Measurements from ENCODE around the gene CCDC192.

Gene CCDC192

DNA sequence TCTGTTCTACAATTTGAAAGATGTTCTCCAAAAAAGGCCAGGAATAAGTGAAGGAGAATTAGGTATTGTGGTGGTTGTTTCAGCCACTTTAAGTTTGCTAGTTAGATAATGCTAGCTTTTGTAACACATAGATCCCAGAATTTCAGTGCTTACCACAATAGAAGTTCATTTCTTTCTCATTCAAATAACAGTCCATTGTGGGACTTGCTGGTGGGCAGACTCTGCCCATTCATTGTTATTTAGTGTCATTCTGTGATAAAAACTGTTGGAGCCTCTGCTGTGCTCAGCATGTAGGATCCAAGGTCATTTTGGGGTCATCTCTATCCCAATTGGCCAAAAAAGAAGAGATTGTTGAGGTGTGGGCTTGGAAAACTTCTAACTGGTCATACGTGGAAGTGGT is 106.8 kb downstream of the CCDC192 start:
- DNase-seq (ENCODE audit: low read depth), result no peak

DNA sequence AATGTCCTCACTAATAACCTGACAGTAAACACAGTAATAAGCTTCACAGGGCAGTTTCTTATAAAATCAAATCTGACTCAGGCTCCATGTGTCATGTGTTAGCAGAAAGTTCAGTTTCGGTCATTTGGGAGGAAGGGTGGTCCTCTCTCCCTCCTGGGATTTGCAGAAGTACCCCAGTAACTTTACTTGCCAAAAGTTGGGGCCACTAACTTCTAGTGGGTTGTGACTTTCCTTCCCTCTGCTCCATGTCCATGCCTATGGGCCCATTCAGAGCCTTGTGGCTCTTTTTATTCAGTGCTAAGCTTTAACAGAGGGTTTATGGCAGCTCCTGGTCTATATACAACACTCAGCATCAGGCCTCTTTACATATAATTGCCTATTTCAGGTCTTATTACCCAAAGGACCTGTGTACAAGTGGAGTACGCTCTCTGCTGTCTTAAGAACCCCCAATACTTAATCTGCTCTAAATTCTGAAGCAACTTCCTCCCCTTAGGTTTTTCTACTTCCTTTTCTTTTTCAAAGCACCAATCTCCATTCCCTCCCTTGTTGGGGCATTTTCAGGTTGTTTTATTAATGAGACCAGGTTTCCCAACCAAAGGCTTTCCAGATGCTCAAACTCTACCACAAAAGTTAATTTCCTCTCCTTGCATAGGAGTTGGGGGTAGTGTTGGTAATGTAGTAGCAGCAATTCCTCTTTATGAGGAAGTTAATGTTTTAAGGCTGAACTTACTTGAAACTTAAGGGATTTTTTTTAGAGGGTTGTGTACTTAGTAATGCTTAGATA is 107.7 kb downstream of the CCDC192 start:
- DNase-seq (ENCODE audit: low read depth), result no peak

- no peak for DNase-seq (ENCODE audit: low read depth)
These were observed 109.4 kb downstream of the CCDC192 start for GRCh38 chr5:127812570-127812969.

GRCh38 chr5:127813633-127814587 is 110.7 kb downstream of the CCDC192 start:
- DNase-seq (ENCODE audit: low read depth), result no peak

DNA sequence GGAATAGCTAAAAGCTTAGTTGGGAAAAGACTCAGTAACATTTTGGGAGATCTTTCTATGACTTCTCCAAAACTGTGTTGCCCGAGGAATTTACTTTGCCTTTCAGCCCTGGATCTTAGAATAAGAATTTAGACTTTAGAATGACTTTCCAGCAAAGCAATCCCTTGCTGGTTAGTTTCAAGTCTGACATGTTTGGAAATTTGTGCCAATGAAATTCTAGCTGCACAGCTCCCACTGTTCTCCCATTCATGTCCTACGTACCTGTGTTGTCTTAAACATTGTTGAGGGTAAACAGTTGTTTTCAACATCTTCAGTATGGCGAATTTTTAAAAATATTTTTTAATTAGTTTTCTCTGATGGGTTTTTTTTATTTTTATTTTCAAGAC is 111.4 kb downstream of the CCDC192 start:
- no peak for DNase-seq (ENCODE audit: low read depth)

DNA sequence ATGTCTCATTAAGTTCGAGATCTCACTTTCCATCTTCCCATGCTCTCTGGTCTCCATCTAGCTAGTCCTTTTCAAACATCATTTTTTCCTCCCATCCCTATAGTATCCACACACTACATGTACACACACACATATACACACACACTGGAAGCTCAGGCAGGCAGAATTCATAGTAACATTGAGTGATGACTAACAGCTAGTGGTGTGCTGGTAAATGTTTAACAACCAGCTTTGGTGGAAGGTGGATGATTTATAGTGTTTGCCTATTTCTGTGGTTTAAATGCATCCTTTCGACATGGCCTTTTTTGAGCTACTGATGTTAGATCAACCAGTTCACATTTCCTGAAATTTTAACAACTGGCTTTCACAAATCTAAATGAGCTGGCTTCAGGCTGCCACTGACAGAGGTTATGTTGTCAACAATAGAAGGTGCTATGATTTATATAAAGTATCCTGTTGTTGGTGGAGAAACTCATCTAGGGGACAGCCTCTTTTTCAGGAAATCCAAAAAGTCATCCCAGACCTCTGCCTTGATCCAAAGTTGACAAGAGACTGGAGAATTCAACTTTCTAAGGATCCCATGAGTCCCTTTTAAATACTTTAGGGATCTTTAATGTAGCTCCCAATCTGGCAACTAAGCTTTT is 117.8 kb downstream of the CCDC192 start:
- no peak for DNase-seq (ENCODE audit: low read depth)

DNA sequence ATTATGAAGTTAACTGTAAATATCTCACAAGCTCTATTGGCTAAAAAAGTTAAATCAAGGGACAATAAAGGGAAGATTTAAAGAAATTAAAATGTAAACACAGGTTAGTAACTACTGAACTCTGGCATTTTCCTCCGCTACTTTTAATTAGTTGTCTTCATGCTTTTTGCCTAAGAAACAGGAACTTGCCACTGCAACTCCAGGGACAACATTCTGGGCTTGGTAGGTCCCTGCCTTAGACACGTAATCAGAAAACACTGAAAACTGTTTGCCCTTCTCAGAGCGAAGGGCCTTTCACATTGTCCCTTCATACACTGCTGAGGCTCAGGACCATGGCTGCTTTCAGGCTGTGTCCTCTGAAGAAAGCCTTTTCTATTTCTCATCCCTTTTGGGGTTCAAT is 118.7 kb downstream of the CCDC192 start:
- DNase-seq (ENCODE audit: low read depth), result no peak

GRCh38 chr5:127824126-127824525 is 120.9 kb downstream of the CCDC192 start:
- no peak for DNase-seq (ENCODE audit: low read depth)

DNA sequence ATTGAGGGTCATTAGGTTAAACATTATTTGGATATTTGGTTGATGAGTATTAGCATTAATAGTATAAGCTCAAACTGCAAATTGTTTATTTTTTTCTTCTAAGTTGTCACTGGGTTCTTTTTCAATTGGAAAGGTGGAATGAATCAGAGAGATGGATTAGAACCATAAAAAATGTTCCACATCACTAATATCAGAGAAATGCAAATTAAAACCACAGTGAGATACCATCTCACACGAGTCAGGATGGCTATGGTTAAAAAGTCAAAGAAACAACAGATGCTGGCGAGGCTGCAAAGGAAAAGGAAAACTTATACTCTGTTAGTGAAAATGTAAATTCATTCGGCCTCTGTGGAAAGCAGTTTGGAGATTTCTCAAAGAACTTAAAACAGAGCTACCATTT is 122.8 kb downstream of the CCDC192 start:
- no peak for DNase-seq (ENCODE audit: low read depth)

DNA sequence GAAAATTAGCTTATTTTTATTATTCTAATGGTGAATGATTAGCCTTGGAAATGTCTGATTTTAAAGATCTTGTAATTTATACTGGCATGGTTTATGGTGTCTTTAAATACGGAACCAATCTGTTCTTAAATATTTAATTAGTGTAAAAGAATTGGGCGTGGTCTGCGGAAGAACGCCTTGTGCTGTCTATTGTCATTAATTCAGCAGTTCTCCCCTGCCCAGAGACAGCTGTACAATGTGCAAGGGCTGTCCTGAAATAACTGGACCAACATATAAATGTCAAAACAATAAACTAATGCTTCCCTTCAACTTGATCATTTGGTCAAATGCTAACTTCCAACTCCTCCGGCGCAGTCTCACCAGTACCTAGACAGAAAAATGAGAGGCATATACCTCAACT is 124.3 kb downstream of the CCDC192 start:
- DNase-seq (ENCODE audit: low read depth), result no peak

DNA sequence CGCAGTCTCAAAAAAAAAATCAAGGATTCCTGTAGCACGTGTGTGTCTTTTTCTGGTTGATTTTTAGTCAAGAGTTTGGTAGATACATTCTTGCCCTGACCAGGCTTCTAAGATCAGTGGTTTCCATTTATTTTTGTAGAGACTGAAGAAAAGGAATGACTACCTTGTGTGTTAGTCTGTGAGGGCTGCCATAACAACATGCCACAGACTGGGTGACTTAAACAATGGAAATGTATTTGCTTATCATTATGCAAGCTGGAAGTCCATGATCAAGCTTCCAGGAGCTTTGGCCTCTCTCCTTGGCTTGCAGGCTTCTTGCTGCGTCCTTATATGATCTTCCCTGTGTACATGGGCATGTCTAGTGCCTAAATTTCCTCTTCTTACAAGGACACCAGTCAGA is 127.0 kb downstream of the CCDC192 start:
- DNase-seq (ENCODE audit: low read depth), result no peak

DNA sequence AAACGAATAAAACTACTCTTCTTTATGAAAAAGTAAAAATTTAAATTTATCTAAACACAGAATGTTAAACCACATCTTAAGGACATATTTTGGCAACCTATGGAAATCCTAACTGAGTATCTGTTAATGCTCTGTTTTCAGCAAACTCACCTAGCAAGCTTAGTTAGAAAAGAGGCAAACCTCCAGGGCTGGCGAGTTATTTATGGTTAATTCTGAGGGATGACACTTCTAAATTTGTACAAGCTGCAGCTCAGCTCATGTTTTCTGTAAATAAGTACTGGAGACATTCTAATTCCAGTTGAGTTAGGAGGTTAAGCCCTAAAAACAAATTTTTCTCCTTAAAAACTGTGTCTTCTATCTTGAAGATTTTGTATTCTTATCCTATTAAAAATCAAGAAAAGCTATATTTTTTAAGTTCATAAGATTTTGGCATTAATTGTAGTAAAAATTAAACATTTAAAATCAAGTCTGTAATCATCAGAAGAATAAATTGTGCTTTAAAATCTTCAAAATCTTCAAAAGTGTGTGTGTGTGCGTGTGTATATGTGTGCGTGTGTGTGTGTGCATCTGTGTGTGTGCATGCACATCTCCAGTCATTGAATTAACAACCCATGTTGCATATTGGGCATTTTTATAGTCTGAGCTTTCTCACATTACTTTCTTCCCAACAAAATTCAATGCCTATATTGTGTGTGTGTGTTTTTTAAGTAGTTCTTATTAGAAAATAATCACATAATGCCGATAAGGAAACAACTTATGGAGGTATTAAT is 127.8 kb downstream of the CCDC192 start:
- no peak for DNase-seq (ENCODE audit: low read depth)

DNA sequence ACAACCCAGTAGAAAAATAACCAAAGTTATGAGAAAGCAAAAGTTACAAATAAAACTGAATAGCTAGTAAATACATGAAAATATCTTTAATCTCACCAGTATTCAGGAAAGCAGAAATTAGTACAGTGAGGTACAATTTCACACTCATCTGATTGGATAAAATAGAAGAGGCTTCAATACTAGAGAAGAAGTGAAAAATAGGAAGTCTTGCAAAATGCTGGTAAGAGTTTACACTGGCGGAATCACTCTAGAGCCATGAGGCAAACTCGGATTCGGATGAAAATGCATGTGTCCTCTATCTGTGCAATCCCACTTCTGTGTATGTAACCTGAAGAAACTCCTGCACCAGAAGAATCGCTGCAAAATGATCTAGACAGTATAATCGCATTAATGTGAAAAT is 128.9 kb downstream of the CCDC192 start:
- no peak for DNase-seq (ENCODE audit: low read depth)

GRCh38 chr5:127834094-127834531 is 130.9 kb downstream of the CCDC192 start:
- no peak for DNase-seq (ENCODE audit: low read depth)

DNA sequence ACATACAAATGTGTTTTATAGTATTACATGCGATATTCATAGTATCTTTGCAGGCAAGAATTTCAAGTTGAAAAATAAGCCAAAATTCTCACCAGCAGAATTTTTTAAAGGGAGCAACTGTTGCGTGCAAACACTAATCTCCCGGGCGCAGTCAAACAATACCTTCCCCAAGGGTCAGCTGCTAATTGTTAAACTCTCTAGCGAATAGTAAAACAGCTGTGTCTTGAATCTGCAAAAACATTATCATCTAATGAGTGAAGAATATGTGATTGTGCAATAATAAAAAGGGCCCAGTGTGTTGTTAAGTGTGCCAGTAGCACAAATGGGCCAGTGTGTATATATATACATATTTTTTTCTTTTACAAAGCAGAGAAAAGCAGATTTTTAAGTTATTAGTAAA is 131.4 kb downstream of the CCDC192 start:
- DNase-seq (ENCODE audit: low read depth), result no peak

DNA sequence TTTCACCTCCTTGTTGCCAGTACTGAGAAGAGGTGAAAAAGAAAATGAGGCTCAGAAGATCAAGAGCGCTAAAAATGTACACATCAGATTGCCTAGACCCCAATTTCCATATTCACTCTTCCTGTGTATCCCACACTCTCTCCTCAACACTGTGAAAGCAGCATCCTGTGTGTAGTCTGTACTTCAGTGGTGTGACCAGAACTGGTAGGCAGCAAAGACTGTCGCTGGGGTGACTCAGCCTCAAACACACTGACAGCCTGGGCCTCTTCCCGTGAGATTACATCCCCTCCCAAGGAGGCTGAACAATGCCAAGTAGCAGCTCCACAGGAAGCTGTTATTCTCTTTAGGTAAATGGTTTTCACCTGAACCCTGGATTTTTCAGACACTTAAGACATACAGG is 135.5 kb downstream of the CCDC192 start:
- DNase-seq (ENCODE audit: low read depth), result no peak

GRCh38 chr5:127839072-127839471 is 135.9 kb downstream of the CCDC192 start:
- DNase-seq (ENCODE audit: low read depth), result no peak

- no peak for DNase-seq (ENCODE audit: low read depth)
These were observed 136.5 kb downstream of the CCDC192 start for GRCh38 chr5:127839496-127840197.

DNA sequence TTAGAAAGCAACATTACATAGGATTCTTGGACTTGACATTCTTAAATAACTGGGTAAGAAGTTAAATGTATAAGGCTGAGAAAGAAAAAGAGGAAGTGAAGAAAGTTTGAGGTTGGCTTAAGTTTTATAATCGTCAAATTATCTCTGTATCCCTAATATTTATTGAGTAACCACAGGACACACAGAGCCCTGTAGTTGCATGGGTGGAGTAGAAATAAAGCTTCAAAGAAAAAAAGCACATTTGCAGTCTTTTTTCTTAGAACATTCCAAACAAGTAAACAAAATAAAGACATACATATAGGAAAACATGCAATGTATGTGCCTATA is 137.0 kb downstream of the CCDC192 start:
- no peak for DNase-seq (ENCODE audit: low read depth)

- no peak for DNase-seq (ENCODE audit: low read depth)
These were observed 137.6 kb downstream of the CCDC192 start for GRCh38 chr5:127840809-127841208.

DNA sequence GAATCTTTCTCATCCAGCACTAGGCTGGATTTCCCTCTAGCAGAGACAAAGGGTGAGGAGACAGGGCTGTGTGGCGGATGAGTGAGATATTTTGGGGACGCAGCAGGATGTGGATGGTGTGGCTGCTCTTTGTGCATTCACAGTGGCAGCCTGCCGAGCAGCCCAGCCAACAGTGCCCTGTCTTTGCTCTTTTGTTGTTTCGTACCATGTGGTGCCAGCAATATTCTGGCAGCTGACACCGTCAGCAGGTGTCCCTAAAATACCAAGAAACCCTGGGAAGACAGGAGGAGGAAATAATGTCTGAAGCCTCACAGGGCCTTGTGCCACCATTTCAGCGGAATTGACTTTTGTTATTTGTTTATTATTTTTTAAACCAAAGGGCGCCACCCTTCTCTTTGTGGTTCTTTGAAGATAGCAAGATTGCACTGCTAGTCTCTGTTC is 141.4 kb downstream of the CCDC192 start:
- no peak for DNase-seq (ENCODE audit: low read depth)
